Measurements from ENCODE around the gene DGKI. TPM values are rescaled to one million over a fixed set of nuclear protein-coding genes. Genes with fewer than 3 reads are reported as not detected.

DGKI gene
- total RNA-seq, 1 experiment from 2014 or later: 0.79 TPM

DNA sequence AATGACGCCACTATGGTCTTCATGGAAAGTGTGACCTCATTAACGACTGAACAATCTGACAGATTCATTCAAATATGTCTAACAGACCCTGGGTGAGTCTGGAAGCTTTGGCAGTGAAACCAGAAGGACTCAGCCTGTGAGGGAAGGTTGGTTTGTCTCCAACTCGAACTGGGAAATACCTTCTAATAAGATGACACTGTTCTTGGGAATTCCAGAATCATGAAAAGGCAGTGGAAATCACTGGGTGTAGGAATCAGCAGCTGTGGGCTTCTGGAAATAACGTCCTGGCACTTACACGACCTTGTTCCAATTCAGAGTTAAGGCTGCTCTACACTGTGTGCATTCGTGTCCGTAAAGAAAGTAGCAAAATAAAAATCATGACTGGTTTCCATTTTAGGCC is 75.1 kb downstream of the DGKI start (continued):
- TF ChIP-seq, protein P1, sequence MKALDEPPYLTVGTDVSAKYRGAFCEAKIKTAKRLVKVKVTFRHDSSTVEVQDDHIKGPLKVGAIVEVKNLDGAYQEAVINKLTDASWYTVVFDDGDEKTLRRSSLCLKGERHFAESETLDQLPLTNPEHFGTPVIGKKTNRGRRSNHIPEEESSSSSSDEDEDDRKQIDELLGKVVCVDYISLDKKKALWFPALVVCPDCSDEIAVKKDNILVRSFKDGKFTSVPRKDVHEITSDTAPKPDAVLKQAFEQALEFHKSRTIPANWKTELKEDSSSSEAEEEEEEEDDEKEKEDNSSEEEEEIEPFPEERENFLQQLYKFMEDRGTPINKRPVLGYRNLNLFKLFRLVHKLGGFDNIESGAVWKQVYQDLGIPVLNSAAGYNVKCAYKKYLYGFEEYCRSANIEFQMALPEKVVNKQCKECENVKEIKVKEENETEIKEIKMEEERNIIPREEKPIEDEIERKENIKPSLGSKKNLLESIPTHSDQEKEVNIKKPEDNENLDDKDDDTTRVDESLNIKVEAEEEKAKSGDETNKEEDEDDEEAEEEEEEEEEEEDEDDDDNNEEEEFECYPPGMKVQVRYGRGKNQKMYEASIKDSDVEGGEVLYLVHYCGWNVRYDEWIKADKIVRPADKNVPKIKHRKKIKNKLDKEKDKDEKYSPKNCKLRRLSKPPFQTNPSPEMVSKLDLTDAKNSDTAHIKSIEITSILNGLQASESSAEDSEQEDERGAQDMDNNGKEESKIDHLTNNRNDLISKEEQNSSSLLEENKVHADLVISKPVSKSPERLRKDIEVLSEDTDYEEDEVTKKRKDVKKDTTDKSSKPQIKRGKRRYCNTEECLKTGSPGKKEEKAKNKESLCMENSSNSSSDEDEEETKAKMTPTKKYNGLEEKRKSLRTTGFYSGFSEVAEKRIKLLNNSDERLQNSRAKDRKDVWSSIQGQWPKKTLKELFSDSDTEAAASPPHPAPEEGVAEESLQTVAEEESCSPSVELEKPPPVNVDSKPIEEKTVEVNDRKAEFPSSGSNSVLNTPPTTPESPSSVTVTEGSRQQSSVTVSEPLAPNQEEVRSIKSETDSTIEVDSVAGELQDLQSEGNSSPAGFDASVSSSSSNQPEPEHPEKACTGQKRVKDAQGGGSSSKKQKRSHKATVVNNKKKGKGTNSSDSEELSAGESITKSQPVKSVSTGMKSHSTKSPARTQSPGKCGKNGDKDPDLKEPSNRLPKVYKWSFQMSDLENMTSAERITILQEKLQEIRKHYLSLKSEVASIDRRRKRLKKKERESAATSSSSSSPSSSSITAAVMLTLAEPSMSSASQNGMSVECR (CRISPR knock-in tag; IDR thresholded peaks at IDR 0.05; ENCODE audit: borderline replicate concordance): no peak
- TF ChIP-seq FOXK1 (CRISPR knock-in tag; IDR thresholded peaks at IDR 0.05) (no peak), KAT7 (CRISPR knock-in tag; IDR thresholded peaks at IDR 0.05; ENCODE audit: borderline replicate concordance) (no peak)

DNA sequence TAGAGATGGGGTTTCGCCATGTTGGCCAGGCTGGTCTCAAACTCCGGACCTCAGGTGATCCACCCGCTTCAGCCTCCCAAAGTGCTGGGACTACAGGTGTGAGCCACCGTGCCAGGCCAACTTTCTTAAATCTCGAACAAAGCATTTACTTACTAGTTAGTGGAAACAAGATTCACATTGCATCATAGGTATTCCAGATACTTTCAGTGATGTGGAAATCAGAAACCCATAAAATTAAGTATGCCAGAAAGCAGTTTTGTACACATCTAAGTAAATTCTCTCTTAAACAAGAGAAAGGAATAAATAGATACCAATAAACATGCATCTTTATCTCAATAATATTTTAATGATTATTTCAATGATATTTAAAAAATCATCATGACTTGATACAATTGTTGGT is 75.5 kb downstream of the DGKI start:
- DNase-seq (ENCODE audit: low spot score) (no peak), ATAC-seq (no peak)
- Mint-ChIP-seq H3K27ac (no peak overlapping the region), H3K36me3 (no peaks in the 10 kb centered on the region), H3K4me3 (no peak overlapping the region), H3K27me3 (ENCODE audit: low read depth) (no peaks in the 10 kb centered on the region), H3K4me1 (peaks cover 17% of the 10 kb centered on the region), H3K9me3 (no peaks in the 10 kb centered on the region)
- ChIA-PET CTCF (no interaction called here), POLR2A (no interaction called here)
- no peak for TF ChIP-seq CREB1 (CRISPR knock-in tag; IDR thresholded peaks at IDR 0.05)
- TF ChIP-seq ZNF263 (CRISPR knock-in tag; IDR thresholded peaks at IDR 0.05; ENCODE audit: low read depth): no peak
- no peak for TF ChIP-seq JUN (CRISPR knock-in tag; IDR thresholded peaks at IDR 0.05)
- TF ChIP-seq, protein P2, sequence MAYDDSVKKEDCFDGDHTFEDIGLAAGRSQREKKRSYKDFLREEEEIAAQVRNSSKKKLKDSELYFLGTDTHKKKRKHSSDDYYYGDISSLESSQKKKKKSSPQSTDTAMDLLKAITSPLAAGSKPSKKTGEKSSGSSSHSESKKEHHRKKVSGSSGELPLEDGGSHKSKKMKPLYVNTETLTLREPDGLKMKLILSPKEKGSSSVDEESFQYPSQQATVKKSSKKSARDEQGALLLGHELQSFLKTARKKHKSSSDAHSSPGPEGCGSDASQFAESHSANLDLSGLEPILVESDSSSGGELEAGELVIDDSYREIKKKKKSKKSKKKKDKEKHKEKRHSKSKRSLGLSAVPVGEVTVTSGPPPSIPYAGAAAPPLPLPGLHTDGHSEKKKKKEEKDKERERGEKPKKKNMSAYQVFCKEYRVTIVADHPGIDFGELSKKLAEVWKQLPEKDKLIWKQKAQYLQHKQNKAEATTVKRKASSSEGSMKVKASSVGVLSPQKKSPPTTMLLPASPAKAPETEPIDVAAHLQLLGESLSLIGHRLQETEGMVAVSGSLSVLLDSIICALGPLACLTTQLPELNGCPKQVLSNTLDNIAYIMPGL (CRISPR knock-in tag; IDR thresholded peaks at IDR 0.05): no peak
- TF ChIP-seq NFYB (CRISPR knock-in tag; conservative IDR thresholded peaks at IDR 0.05; ENCODE audit: low read depth): no peak
- TF ChIP-seq ZNF416 (CRISPR knock-in tag; IDR thresholded peaks at IDR 0.05): no peak
- TF ChIP-seq NFE2L1 (CRISPR knock-in tag; IDR thresholded peaks at IDR 0.05): no peak
- TF ChIP-seq, protein P3, sequence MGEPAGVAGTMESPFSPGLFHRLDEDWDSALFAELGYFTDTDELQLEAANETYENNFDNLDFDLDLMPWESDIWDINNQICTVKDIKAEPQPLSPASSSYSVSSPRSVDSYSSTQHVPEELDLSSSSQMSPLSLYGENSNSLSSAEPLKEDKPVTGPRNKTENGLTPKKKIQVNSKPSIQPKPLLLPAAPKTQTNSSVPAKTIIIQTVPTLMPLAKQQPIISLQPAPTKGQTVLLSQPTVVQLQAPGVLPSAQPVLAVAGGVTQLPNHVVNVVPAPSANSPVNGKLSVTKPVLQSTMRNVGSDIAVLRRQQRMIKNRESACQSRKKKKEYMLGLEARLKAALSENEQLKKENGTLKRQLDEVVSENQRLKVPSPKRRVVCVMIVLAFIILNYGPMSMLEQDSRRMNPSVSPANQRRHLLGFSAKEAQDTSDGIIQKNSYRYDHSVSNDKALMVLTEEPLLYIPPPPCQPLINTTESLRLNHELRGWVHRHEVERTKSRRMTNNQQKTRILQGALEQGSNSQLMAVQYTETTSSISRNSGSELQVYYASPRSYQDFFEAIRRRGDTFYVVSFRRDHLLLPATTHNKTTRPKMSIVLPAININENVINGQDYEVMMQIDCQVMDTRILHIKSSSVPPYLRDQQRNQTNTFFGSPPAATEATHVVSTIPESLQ (CRISPR knock-in tag; IDR thresholded peaks at IDR 0.05): no peak
- TF ChIP-seq ZNF317 (CRISPR knock-in tag; IDR thresholded peaks at IDR 0.05; ENCODE audit: borderline replicate concordance, low read depth): no peak

DNA sequence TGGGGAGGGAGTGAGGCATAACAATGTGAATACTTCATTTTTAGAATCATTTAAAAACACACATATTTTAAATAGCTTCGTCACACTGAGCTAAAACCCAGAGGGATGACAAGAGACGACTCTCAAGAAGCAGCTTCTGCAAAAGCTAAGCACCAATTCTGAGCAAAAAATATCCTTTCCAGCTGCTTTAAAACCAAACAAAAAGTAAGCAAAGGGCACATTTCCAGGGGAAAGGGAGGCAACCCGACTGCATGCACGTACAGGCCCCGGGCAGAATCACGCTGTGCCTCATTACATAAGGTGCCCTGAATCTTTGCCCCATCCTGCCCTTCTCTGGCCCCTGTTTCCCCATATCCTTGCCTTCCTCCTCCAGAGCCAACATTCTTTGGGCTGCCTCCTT is 78.4 kb downstream of the DGKI start:
- CTCF ChIA-PET: no interaction called here
- DNase-seq (ENCODE audit: low spot score): no peak
- no peak overlapping the region for H3K4me3 Mint-ChIP-seq

More for the DNA sequence above, 78.4 kb downstream of the DGKI start:
- Mint-ChIP-seq H3K27ac (no peak overlapping the region), H3K4me1 (peaks cover 12% of the 10 kb centered on the region), H3K36me3 (no peaks in the 10 kb centered on the region), H3K9me3 (no peaks in the 10 kb centered on the region), H3K27me3 (ENCODE audit: low read depth) (no peaks in the 10 kb centered on the region)
- no peak for TF ChIP-seq OVOL2 (CRISPR knock-in tag; IDR thresholded peaks at IDR 0.05; ENCODE audit: borderline replicate concordance)
- no peak for TF ChIP-seq JAZF1 (CRISPR knock-in tag; IDR thresholded peaks at IDR 0.05)
- no peak for TF ChIP-seq ZNF121 (CRISPR knock-in tag; IDR thresholded peaks at IDR 0.05)
- TF ChIP-seq, protein P4, sequence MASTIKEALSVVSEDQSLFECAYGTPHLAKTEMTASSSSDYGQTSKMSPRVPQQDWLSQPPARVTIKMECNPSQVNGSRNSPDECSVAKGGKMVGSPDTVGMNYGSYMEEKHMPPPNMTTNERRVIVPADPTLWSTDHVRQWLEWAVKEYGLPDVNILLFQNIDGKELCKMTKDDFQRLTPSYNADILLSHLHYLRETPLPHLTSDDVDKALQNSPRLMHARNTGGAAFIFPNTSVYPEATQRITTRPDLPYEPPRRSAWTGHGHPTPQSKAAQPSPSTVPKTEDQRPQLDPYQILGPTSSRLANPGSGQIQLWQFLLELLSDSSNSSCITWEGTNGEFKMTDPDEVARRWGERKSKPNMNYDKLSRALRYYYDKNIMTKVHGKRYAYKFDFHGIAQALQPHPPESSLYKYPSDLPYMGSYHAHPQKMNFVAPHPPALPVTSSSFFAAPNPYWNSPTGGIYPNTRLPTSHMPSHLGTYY (CRISPR knock-in tag; IDR thresholded peaks at IDR 0.05): no peak
- no peak for TF ChIP-seq SMAD3 (CRISPR knock-in tag; IDR thresholded peaks at IDR 0.05; ENCODE audit: borderline replicate concordance)
- TF ChIP-seq TEAD1 (CRISPR knock-in tag; IDR thresholded peaks at IDR 0.05): no peak
- TF ChIP-seq NR2C2 (CRISPR knock-in tag; IDR thresholded peaks at IDR 0.05): no peak
- no peak for TF ChIP-seq CBFB (CRISPR knock-in tag; IDR thresholded peaks at IDR 0.05; ENCODE audit: low read depth)
- TF ChIP-seq, protein P5, sequence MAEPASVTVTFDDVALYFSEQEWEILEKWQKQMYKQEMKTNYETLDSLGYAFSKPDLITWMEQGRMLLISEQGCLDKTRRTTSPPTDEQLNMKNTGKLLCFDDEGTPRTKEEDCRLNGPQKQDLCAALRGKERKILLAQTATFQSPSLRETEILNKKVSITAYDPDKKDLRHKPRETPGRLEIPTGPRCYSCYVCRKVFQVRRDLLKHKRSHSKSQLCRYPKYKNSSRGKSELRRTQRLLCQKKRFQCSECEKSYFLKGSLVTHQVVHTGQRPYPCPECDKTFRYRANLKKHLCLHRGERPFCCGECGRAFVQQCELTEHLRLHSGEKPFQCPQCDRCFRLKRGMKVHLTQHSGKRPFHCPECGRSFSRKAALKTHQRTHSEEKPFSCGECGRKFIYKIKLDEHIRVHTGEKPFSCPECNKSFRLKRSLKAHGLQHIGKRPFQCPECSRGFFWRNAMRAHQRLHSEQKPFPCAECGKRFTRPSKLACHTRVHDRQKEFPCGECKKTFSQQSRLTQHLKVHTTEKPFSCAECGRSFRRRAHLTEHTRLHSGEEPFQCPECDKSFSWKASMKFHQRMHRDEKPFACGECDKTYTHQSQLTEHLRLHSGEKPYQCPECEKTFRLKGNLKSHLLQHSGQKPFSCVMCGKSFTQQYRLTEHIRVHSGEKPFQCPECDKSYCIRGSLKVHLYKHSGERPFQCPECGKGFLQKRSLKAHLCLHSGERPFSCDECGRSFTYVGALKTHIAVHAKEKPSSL (CRISPR knock-in tag; conservative IDR thresholded peaks at IDR 0.05): no peak
- TF ChIP-seq, protein P6, sequence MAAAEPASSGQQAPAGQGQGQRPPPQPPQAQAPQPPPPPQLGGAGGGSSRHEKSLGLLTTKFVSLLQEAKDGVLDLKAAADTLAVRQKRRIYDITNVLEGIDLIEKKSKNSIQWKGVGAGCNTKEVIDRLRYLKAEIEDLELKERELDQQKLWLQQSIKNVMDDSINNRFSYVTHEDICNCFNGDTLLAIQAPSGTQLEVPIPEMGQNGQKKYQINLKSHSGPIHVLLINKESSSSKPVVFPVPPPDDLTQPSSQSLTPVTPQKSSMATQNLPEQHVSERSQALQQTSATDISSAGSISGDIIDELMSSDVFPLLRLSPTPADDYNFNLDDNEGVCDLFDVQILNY (CRISPR knock-in tag; IDR thresholded peaks at IDR 0.05): no peak
- POLR2A ChIA-PET: no interaction called here
- ATAC-seq: no peak
